Skeletal muscle cell (primary cell): ENCODE results near the gene ZP1.

Experiments used
- DNase-seq: peaks from one replicate; pipeline ENCODE4 v3.0.0-alpha.2; 2010; ENCODE audit warnings: low read depth
- H3K4me3 ChIP-seq: 2 replicates; pipeline ENCODE4 v1.5.1; 2011; ENCODE audit warnings: low read depth, mild to moderate bottlenecking, control low read depth, low read length, moderate library complexity

ZP1 gene

DNA sequence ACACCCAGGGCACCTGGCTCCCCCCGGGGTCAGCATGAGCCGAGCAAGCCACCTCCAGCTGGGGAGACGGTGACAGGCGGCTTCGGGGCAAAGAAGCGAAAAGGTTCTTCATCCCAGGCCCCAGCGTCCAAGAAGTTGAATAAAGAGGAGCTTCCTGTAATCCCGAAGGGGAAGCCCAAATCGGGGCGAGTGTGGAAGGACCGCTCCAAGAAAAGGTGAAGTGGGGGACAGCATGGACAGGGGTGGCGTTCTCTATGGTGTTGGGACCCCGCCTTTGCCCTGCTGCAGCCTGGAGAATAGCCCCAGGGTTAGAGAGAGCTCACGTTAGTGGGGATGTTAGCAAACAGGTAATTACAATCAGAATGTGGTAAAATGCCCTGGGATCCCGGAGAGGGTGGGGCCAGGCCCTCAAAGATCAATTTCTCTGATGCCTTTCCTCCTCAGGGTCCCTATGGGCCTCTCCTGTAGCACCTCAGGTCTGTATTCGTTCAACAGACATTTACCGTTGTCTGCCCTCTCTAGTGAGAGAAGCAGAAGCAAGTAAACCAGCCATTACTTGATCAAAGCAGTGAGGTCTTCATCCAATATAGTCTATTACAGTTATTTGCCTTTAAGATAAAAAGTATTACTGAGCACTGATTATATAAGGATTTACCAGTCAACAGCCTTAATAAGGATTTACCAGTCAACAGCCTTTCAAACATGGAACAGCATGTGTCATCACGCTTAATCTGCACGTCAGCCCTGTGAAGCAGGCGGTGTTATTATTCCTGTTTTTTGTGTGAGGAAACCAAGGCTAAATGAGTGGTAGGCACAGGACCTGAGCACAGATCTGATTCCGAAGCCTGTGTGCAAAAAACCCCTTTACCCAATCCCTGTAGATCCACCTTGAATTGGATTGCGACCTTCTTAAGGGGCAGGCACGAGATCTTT lies 24.4 kb upstream of the ZP1 start:
- DNase-seq: no peak
- peak overlapping the region; percentile 96 for H3K4me3 ChIP-seq

DNA sequence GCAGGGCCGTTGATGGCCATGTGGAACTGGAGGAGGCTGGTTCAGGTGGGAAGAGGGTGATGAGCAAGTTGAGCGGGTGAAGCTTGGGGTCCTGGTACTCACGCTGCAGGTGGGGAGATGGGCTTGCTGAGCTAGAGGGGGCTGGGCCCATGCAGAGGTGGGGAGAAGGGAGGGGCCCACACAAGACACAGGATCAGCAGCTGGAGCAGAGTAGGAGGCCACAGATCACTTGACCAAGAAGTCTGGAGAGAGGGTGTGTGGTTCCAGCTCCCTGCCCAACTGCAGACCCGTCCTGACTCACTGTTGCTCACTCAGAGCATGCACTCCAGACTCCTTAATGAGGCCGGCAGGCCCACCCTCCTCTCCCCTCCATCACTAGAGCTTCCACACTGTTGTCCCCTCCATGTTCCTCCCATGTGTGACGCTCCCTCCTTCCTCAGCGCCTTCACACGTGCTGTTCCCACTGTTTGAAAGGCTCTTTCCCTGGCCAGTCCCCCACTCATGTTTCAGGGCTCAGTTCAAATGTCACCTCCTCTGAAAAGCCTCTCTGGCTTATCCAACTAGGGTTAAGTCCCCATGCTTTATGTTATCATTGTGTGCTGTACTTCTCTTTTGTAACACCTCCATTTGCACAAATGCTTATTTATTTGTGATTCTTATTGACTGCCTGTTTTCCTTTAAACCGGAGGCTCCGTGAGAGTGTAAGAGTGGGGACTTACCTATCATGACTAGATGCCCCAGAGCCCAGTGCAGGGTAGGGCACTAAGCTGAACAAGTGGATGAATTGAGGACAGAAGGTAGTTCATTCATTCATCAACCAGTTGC lies 23.1 kb upstream of the ZP1 start:
- H3K4me3 ChIP-seq: peak overlapping the region; percentile 96
- no peak for DNase-seq

DNA sequence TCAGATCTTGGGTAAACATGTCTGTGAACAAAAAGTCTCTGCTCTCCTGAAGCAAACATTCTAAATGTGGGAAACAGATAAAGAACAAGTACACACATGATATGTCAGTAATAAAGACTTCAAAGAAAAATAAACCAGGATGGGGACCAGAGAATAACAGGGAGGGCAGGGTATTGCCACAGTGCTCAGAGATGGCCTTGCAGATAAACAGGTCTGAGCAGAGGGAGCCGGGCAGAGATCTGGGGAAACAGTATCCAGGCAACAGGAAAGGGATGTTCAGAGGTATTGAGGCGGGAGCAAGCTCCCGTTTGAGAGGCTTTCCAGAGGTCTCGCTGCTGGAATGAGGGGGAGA lies 22.5 kb upstream of the ZP1 start:
- H3K4me3 ChIP-seq: peak overlapping the region; percentile 96
- DNase-seq: no peak

DNA sequence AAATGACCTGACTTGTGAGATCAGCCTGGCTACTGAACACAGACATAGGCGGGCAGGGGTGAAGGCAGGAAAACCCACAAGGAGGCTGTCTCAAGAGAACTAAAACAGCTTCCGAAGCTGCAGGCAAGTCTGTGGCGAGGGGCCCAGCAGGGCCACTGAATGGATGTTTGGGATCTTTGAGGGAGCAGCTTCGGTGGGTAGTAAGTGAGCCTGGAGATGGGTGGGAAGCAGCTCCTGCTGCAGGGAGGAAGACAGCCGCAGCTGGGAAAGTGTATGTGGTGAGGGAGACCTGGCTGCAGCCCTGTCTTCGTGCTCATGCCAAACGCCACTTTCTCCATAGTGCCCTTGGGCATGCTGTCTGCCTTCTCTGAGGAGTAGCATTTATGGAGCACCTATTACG lies 22.0 kb upstream of the ZP1 start:
- DNase-seq: no peak
- H3K4me3 ChIP-seq: peak overlapping the region; percentile 96

DNA sequence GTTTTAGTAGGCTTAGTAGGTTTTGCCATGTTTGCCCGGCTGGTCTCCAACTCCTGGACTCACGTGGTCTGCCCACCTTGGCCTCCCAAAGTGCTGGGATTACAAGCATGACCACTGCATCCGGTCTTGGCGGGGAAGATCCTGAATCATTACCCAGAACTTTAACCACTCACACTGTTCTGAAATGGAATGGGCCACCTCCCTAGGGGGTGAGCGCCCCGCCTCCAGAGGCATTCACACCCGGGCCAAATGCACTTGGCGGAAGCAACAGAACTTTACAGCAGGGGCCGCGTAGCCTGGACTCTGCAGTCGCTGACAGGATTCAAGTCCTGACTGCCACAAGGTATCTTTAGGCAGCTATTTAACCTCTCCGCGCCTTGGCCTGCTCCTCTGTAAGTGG lies 20.1 kb upstream of the ZP1 start:
- DNase-seq: no peak
- H3K4me3 ChIP-seq: no peak overlapping the region

DNA sequence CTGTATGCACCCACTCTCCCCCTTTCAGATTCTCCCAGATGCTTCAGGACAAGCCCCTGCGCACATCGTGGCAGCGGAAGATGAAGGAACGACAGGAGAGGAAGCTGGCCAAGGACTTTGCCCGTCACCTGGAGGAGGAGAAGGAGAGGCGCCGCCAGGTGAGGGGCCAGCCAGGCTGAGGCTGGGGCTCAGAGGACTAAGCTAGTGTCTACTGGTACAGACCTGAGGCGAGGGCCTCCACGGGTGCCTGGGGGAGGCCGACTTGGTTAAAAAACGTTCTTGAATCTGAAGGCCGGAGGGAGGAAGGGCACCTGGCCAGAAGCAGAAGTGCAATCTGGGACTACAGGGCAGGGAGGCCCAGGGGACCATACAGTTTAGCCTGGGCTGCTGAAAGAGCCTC lies 19.4 kb upstream of the ZP1 start:
- no peak for DNase-seq
- H3K4me3 ChIP-seq: no peak overlapping the region

DNA sequence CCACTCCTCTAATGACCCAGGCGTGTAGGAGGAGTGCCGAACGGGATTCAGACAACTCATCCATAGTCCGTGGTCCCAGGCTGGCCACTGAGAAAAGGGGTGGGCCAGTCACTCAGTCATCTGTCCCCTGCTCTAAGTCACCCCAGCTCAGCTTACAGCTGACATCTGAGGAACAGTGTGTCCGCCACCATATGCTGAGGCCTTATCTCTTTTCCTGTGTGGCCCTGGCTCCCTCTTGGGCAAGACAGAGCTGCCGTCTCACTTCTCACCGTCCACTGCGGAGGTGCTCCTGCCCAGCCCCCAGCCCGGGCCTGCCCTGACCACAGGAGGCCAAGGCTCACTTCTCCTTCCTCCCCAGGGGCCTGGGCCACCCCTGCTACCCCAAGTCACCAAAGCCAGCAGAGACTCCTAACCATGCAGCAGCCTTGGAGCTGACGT lies 18.6 kb upstream of the ZP1 start:
- no peak overlapping the region for H3K4me3 ChIP-seq
- DNase-seq: no peak

DNA sequence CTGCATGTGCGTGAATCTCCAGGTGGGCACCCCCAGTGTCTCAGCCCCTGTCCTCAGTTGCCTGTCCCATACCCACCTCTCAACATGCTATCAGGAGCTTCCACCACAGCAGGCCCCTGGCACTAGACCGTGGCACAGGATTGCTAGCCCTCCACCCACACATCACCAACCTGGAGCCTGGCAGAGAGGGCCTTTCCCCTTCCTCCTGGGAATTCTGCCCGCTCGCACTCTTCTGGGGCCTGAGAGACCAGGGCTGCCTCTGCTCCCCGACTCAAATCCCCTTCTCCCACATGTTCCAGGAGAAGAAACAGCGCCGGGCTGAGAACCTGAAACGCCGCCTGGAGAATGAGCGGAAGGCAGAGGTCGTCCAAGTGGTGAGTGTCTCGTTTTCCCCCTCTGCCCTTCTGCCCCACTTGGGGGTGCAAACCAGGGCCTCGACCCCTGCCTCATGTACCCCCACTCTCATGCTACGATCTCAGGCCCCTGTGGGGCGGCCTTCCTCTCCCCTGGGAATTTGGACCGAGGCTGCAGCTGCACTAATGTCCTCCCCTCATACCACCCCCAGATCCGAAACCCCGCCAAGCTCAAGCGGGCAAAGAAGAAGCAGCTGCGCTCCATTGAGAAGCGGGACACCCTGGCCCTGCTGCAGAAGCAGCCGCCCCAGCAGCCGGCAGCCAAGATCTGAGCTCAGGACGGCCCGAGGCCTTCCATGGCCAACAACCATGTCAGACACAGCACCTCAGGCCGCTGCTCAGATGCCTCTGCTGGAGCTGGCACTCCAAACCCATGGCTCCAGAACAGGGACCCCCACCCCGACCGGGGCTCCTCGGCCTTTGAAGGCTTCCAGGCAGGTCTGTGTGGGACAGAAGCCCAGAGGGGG lies 17.5 kb upstream of the ZP1 start:
- no peak for DNase-seq

DNA sequence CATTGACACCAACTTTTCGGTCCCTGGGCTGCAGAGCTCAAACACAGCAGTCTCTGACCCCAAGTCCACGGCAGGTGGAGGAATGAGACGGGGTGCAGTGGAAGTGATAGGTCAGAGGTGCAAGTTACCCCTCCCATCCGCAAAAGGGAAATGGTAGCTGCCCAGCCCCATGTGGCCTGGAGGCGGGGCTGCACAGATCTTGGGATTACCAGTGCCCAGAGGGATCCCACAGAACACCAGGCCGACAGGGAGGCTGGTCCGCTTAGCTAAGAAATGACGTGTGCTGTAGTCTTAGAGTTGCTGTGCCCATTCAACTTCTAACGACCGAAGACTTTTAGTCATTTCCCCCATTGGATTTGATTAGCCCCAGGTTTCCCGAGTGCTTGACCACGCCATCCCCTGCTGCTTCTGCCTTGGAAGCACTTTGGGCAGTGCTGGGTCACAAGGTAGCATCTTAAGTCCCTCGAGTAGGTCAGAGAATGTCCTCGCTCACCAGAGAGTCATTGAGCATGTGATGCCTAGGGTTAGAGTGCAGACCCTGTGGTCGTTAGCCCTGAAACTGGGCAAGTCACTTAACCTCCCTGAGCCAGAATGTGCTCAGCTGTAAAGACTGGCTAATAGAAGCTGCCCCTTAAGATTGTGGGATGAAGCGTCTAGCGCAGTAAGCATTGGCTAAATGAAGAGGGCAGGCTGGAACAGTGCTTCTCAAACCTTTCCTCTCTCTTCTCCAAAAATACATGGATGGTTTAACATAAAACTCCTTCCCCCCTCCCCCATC lies 15.8 kb upstream of the ZP1 start:
- H3K4me3 ChIP-seq: no peak overlapping the region
- DNase-seq: no peak

More for the DNA sequence above, 17.5 kb upstream of the ZP1 start:
- H3K4me3 ChIP-seq: no peak overlapping the region

DNA sequence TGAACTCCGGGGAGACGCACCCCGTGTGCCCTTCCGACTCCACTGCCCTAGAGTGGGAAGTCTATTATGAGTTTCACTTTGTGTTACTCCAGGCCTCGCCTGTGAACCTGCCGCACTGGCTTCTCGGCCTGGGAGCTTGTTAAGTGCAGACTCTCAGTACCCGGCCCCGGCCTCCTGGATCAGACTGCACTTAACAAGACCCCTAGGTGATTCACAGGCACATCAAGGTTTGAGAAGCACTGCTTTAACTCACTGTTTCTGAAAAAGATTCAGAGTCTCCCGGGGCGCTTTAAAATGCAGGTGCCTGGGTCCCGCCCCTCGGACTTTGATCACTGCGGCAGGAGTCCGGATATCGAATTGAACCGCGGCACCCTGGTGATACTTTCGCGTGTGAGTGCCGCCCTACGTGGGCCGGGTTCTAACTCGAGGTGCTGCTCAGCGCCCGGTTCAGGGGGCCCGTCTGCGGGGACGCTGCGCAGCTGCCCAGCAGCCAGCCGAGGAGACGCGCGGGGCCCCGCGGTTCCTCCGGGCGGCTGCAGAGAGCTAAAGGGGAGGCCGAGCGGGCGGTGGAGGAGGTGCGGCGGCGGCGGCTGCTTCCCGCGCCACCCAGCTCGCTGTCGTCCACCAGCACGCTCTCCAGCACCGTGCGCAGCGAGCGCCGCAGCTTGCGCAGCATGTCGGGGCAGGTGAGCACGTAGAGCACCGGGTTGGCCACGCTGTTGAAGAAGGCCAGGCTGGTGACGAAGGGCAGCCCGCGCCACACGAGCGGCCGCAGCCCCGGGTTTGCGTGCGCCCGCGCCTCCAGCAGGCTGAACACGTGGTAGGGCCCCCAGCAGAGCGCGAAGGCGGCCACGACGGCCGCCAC lies 15.0 kb upstream of the ZP1 start:
- no peak for DNase-seq
- H3K4me3 ChIP-seq: no peak overlapping the region

DNA sequence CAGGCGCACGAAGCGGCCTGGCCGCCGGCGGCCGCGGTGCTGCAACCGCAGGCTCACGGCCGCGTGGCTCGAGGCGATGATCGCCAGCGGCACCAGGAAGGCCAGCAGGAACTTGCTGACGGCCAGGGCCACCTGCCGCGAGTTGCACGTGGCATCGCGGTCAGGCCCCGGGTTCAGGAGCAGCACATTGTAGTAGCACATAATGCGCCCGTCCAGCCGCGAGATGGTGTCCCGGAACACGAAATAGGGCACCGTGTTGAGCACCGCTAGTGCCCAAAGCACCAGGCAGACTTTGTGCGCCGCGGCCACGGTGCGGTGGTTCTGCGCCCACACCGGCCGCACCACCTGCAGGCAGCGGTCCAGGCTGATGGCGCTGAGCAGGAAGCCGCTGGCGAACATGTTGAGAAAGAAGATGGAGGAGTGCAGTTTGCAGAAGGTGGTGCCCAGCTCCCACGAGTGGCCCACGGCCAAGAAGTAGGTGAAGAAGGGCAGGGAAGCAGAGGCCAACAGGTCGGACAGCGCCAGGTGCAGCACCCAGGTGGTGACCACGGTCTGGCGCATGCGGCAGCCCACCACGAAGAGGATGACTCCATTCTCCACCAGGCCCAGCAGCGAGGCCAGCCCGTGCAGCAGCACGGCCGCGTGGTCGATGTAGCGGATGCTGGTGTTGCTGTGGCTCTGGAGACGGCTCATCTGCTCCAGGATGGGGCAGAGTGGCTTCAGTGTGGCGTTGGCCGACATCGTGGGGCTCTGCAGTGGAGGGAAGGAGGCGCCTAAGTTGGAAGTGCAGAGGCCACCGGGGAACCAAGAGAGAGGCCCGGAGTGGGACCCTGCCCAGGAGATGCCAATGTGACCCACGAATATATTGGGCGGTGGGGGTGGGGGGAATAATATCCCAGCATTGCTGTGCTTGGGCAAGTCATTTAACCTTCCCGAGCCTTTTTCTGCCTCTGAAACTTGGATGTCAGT lies 14.1 kb upstream of the ZP1 start:
- DNase-seq: no peak
- no peak overlapping the region for H3K4me3 ChIP-seq

DNA sequence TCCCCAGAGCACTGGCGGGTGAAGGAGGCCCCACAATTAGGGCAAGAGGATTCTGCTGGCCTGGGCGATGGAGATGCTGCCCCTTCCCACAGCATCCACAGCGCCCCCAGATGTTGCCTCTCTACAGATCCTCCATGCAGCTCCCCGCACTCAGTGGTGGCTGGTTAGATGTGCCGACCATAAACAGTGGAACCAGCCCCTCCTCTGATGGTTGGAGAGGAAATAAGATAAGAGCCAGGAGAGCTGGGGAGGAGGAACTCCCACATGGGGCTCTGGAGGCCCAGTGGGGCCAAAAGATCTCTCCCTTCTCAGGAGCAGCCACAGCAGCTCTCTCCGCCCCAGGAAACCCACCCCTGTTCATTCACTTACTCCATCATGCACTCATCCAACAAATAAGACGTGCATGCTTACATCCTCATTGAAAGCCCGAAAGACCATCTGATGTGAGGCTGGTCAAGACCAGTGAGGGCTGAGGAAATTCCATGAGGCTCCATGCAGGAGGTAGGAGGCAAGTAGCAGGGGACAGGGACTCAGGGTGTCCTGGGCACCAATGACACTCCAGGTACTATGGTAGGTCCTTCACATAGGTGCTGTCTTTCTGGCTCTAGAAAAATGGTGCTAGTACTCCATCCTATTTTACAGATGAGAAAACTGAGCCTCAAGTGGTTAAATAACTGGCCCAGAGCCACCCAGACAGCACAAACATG lies 13.0 kb upstream of the ZP1 start:
- no peak overlapping the region for H3K4me3 ChIP-seq
- no peak for DNase-seq

DNA sequence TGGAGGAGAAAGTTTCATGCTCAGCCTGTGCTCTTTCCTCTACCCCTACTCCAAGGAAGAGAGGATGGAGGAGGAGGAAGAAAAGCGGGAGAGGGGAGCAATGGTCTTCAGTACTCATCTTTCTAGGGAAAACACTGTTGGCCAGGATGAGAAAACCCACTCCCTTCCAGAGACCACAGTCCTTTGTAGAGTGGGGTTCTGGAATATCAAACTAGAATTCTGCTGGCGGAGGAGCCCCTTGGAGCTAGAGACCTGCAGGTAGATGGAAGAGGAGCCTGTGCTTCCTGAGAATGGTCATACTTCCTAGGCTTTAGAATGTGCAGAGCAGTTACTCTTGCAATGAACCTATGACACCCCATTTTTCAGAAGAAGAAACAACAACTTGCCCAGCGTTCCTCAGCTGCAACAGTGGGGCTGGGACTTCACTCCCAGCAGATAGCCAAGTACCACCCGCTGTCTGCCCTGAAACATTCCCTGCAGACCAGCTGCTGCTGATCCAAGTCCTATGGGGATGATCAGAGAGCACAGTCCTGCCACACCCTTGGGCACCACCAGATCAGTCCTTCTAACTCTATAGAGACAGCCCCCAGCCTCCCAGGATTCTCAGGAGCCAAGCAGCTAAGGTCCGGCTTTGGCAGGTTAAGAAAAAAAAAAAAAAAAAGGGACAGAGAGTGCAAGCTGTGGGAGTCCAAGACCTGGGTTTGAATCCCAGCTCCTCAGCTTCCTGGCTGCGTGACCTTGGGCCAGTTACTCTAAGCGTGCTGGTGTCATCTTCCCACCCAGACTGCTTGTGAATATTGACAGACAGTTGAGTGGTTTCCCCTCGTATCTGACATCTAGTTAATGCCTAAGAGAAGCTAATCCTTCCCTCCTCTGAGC lies 12.3 kb upstream of the ZP1 start:
- no peak for DNase-seq
- no peak overlapping the region for H3K4me3 ChIP-seq

DNA sequence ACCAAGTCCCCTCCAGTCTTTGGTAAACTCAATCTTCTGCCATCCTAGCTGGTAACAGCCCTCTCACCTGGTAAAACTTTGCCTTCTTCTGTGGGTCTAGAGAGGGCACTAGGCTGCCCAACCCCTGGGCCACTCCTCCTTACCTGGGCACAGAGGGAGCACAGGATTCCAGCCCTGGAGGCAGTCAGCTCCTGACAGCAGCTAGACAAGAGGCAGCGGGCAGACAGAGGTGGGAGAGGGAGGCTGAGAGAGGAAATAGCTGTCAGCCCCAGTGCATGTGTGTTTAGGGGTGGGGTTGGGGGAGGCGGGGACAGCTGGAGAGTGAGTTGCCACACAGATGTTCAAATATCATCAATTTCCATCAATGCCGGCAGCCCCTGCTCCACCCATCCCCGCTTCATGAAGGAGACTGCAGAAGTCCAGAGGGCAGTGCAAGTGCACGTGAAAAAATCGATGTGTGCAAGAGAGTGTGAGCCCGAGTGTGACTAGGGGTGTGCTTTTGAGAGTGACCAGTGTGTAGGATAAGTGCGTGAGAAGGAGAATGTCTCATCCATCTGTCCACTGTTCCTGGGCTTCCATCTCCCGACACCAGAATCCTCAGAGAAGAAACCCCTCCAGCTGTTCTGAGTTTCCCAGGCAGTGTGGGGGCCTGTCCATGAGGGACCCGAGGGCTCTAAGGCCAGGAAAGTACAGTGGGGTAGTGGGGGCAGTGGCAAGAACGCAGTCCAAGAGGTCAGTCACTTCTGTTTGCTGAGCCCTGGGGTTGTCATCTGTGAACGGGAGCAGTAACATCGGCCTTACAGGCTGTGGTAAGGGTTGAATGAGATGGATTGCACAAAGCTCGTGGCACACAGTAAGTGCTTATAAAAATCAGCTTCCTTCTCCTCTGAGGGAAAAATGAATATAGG lies 11.4 kb upstream of the ZP1 start, which contains the start of gene PTGDR2:
Gene PTGDR2, minus strand, starts transcription at position 225 of the 908 bp plus-strand sequence. CDS start 2,228 bp downstream, outside the sequence.
- DNase-seq: no peak
- no peak within 1 kb of the TSS for H3K4me3 ChIP-seq
